HFFc6 (cell line): ENCODE results near the gene B3GNT2. TPM values are rescaled to one million over a fixed set of nuclear protein-coding genes. Genes with fewer than 3 reads are reported as not detected.

ENCODE experiments used
- DNase-seq: peaks from one replicate; pipeline ENCODE4 v3.0.0-alpha.2; 2018
- H3K27ac Mint-ChIP-seq: 2 replicates; pipeline ENCODE4 v1.8.0; 2020; ENCODE audit warnings: mild to moderate bottlenecking, mixed read lengths
- H3K27me3 Mint-ChIP-seq: 2 replicates; pipeline ENCODE4 v1.8.0; 2021; ENCODE audit warnings: mild to moderate bottlenecking, moderate library complexity, mixed read lengths; ENCODE audit not compliant: insufficient read depth
- H3K36me3 Mint-ChIP-seq: 2 replicates; pipeline ENCODE4 v1.8.0; 2021; ENCODE audit warnings: low read depth, mixed read lengths
- H3K4me1 Mint-ChIP-seq: 2 replicates; pipeline ENCODE4 v1.8.0; 2020; ENCODE audit warnings: low read depth, mixed read lengths
- H3K4me3 Mint-ChIP-seq: 2 replicates; pipeline ENCODE4 v1.8.0; 2020; ENCODE audit warnings: mild to moderate bottlenecking, moderate library complexity, mixed read lengths
- H3K9me3 Mint-ChIP-seq: 2 replicates; pipeline ENCODE4 v1.8.0; 2020; ENCODE audit warnings: mild to moderate bottlenecking, mixed read lengths
- total RNA-seq, 6 experiments: library from RNA; stranded (reverse); fragmentation: NEBNext Ultra II Directional; extraction: Animal tissue kit (Norgen Biotek cat#: 25700); gene quantifications; 2 replicates in 1 of 6; 3 replicates in 5 of 6; pipeline ENCODE4 v1.2.3, GENCODE V29; 2021
- TF ChIP-seq, protein P1 (sequence below): fragments of 200-600 bp; sonication (generic); IDR thresholded peaks from 2 replicates; pipeline ENCODE4 v1.5.0; 2021; ENCODE audit warnings: antibody characterized with exemption, mild to moderate bottlenecking

Gene B3GNT2
- total RNA-seq, 6 experiments from 2014 or later = 12.5 to 16.7 (median 15.1) TPM

DNA sequence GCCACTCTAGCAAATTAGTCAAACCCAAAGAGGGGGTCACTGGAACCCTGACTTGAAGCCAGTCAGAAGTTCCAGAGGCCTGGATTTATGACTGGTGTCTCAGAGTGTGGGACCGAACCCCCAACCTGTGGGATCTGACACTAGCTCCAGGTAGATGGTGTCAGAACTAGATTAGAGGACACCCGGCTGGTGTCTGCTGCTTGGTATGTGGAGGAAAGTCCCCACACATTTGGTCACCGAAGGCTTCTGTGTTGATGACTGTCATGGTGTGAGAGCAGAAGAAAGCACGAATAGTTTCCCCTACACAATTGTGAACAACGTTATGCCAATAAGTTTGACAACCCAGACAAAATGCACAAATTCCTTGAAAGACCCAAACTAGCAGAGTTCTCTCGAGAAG is 48.1 kb downstream of the B3GNT2 start:
- no peak overlapping the region for H3K27ac Mint-ChIP-seq
- no peaks in the 10 kb centered on the region for H3K4me1 Mint-ChIP-seq
- TF ChIP-seq, protein P1, sequence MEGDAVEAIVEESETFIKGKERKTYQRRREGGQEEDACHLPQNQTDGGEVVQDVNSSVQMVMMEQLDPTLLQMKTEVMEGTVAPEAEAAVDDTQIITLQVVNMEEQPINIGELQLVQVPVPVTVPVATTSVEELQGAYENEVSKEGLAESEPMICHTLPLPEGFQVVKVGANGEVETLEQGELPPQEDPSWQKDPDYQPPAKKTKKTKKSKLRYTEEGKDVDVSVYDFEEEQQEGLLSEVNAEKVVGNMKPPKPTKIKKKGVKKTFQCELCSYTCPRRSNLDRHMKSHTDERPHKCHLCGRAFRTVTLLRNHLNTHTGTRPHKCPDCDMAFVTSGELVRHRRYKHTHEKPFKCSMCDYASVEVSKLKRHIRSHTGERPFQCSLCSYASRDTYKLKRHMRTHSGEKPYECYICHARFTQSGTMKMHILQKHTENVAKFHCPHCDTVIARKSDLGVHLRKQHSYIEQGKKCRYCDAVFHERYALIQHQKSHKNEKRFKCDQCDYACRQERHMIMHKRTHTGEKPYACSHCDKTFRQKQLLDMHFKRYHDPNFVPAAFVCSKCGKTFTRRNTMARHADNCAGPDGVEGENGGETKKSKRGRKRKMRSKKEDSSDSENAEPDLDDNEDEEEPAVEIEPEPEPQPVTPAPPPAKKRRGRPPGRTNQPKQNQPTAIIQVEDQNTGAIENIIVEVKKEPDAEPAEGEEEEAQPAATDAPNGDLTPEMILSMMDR = no peak
- H3K27me3 Mint-ChIP-seq = peaks cover 2% of the 10 kb centered on the region; the same call in 1 of the 2 replicates
- no peak overlapping the region for H3K4me3 Mint-ChIP-seq
- no peaks in the 10 kb centered on the region for H3K9me3 Mint-ChIP-seq
- no peaks in the 10 kb centered on the region for H3K36me3 Mint-ChIP-seq
- no peak for DNase-seq

DNA sequence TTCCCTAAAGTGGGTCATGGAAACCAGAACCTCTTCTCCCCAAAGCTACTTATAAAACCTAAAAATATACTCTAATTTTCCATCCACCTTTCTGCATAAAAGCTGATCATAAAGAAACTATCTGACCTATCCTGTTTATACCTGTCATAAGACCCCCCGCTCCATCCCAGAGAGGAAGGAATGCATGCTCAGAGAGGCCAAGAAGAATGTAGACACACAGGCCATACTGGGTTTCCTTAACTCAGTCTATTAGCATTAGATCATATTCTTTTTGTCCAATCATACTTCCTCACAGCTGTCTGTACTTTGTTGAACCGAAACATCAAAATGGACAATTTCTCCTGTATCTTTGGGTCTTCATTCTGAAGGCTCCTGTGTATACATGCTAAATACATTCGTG is 52.3 kb downstream of the B3GNT2 start:
- H3K36me3 Mint-ChIP-seq = no peaks in the 10 kb centered on the region
- no peak for DNase-seq
- TF ChIP-seq, protein P1 = no peak
- H3K4me1 Mint-ChIP-seq = no peaks in the 10 kb centered on the region
- H3K27ac Mint-ChIP-seq = no peak overlapping the region
- no peaks in the 10 kb centered on the region for H3K9me3 Mint-ChIP-seq
- H3K4me3 Mint-ChIP-seq = no peak overlapping the region
- no peaks in the 10 kb centered on the region; the same call in none of the 2 replicates for H3K27me3 Mint-ChIP-seq

DNA sequence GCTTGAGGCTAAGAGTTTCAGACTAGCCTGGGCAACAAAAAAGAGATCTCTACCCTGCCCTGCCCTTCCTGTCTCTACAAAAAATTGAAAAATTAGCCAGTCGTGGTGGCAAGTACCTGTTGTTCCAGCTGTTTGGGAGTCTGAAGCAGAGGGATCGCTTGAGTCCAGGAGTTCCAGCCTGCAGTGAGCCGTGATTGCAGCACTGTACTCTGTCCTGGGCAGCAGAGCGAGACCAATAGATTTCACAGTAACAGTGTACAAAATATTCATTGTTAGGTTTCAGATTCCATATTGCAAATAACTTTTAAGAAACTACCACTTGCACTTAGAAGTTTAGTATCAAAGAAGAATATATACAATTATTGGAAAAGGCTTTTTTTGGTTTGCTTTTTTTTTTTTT is 54.3 kb downstream of the B3GNT2 start:
- no peak overlapping the region for H3K27ac Mint-ChIP-seq
- H3K4me1 Mint-ChIP-seq = no peaks in the 10 kb centered on the region

DNA sequence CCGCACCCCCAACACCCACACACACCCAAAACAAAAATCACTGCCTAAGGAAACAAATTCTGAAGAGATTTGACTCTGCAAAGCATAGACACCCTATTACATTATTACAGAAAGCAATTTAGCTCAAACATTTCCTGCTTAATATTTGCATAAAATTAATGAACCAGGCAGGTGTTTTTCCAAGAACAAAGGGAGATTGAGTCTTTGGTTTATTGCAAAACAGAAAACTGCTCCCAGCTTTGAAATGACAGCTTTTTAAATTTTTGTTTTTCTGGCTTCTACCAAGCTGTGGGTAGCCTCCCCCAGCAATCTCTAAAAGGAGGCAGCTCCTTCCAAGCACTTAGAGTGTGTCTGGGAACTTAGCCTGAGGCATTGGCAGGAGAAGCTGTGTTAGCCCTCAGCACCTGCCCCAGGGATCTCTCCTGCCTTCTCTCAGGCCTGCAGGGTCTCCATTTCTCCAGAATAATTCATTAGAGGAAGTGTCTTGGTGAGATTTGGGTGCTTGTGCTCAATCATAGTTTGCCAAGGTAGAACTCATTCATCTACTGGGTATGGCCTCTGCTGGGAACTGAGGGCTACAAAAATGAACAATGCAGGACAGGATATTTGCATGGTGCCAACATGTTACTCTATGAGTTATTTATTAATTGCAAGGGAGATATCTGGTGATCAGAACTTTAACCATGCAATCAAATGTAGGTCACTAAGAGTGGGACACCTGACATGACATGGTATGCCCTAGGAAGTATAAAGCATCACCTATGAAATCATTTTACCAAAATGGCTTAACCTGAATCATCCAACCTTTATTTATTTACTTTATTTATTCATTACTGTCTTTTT is 58.7 kb downstream of the B3GNT2 start:
- TF ChIP-seq, protein P1 = no peak
- Mint-ChIP-seq H3K4me3 (no peak overlapping the region), H3K9me3 (no peaks in the 10 kb centered on the region), H3K36me3 (no peaks in the 10 kb centered on the region), H3K27ac (no peak overlapping the region), H3K4me1 (no peaks in the 10 kb centered on the region), H3K27me3 (peaks cover 1% of the 10 kb centered on the region; the same call in 1 of the 2 replicates)
- no peak for DNase-seq

More for the DNA sequence above, 54.3 kb downstream of the B3GNT2 start:
- no peak overlapping the region for H3K4me3 Mint-ChIP-seq
- no peaks in the 10 kb centered on the region for H3K9me3 Mint-ChIP-seq
- TF ChIP-seq, protein P1 = no peak
- no peaks in the 10 kb centered on the region for H3K36me3 Mint-ChIP-seq
- no peaks in the 10 kb centered on the region; the same call in none of the 2 replicates for H3K27me3 Mint-ChIP-seq
- no peak for DNase-seq

DNA sequence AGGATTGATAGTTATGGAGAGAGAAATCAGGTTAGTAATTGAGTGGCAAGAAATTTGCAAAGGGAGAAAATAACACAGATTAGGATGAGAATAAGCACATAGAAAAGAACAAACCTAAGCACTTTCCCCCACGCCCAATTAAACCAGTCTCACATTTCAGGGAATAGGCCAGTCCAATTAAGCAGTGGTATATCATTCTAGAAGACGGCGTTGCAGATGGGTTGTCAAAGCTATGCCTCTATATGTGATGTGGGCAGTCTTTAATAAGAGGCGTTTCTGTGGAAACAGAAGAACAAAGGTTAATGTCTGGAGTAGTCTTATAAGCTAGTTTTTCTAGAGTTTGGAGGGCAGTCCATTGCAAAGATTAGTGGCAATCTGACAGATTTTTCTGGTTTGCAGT is 61.6 kb downstream of the B3GNT2 start:
- Mint-ChIP-seq H3K4me1 (no peaks in the 10 kb centered on the region), H3K36me3 (no peaks in the 10 kb centered on the region), H3K27ac (no peak overlapping the region), H3K4me3 (no peak overlapping the region), H3K9me3 (no peaks in the 10 kb centered on the region), H3K27me3 (peaks cover 5% of the 10 kb centered on the region)
- TF ChIP-seq, protein P1 = no peak
- DNase-seq = no peak
